GM12878 (cell line): ENCODE measurements around the gene FASTKD2. TPM values are rescaled to one million over a fixed set of nuclear protein-coding genes. Genes with fewer than 3 reads are reported as not detected.

Source experiments
- ATAC-seq: fragments of 200-7000 bp; cut with Tn5 transposase; 3 replicates; pipeline ENCODE4 v1.9.1; 2020; ENCODE audit warnings: mild to moderate bottlenecking, moderate library complexity
- BruUV-seq: library from RNA; stranded (reverse); fragments of 400-500 nt; replicated peaks from 2 replicates; lab custom pipeline; 2021; lab: Mats Ljungman, UMichigan
- CTCF ChIA-PET: fragments of 300-600 bp; sonication (Branson Sonifier 250); formaldehyde crosslinking; extraction: SDS; loops from one replicate; lab custom pipeline; 2021; ENCODE audit warnings: inconsistent platforms; lab: Yijun Ruan, JAX
- POLR2A ChIA-PET: fragments of 350-600 bp; formaldehyde crosslinking; extraction: SDS; loops from one replicate; lab custom pipeline; 2021; ENCODE audit warnings: inconsistent platforms; lab: Charles Lee
- RAD21 ChIA-PET: fragments of 300-600 bp; sonication (Branson Sonifier 250); formaldehyde crosslinking; loops from one replicate; lab custom pipeline; 2023; ENCODE audit warnings: antibody characterized with exemption; ENCODE audit not compliant: unreplicated experiment; lab: Charles Lee
- SMC1A ChIA-PET: fragments of 300-600 bp; sonication (Branson Sonifier 250); formaldehyde crosslinking; loops from one replicate; lab custom pipeline; 2023; ENCODE audit not compliant: unreplicated experiment, uncharacterized antibody; lab: Charles Lee
- DNase-seq: peaks from one replicate; pipeline ENCODE4 v3.0.0-alpha.2; 2011; ENCODE audit warnings: low read depth, low spot score
- FAIRE-seq: peaks from 3 replicates; lab custom pipeline; 2011; peaks lifted over from hg19 to GRCh38; lab: Jason Lieb, UNC
- H2AFZ ChIP-seq: 2 replicates; pipeline ENCODE4 v1.6.0; 2011; ENCODE audit warnings: low read depth, low read length, control low read depth; ENCODE audit not compliant: control insufficient read depth
- H3K27ac ChIP-seq: 2 replicates; pipeline ENCODE4 v1.5.1; 2011; ENCODE audit warnings: control low read depth; ENCODE audit not compliant: control insufficient read depth, insufficient read depth
- H3K27me3 ChIP-seq, 2 experiments: replicated peaks in 1 of 2; 2 replicates each; pipeline versions ENCODE4 v1.6.0 to v1.6.1; 2011; ENCODE audit warnings: low read length in 1 of 2; ENCODE audit not compliant: control insufficient read depth in 2 of 2, insufficient read depth in 2 of 2
- H3K36me3 ChIP-seq, 2 experiments: 2 replicates each; pipeline ENCODE4 v1.5.1; 2011; ENCODE audit warnings: low read length in 1 of 2; ENCODE audit not compliant: control insufficient read depth in 2 of 2, insufficient read depth in 2 of 2
- H3K4me1 ChIP-seq: 2 replicates; pipeline ENCODE4 v1.6.1; 2011; ENCODE audit warnings: mild to moderate bottlenecking, low read length, moderate library complexity, mixed read lengths; ENCODE audit not compliant: control insufficient read depth, insufficient read depth
- H3K4me2 ChIP-seq: 2 replicates; pipeline ENCODE4 v1.6.0; 2011; ENCODE audit warnings: control low read depth; ENCODE audit not compliant: control insufficient read depth, insufficient read depth
- H3K4me3 ChIP-seq: fragments of 200-600 bp; sonication (generic); 2 replicates; pipeline ENCODE4 v1.5.1; 2016
- H3K79me2 ChIP-seq: 2 replicates; pipeline ENCODE4 v1.6.0; 2011; ENCODE audit warnings: low read length; ENCODE audit not compliant: control insufficient read depth, insufficient read depth
- H3K9ac ChIP-seq: 2 replicates; pipeline ENCODE4 v1.8.0; 2011; ENCODE audit warnings: low read length, control low read depth, mixed read lengths; ENCODE audit not compliant: control insufficient read depth, insufficient read depth
- H3K9me3 ChIP-seq: replicated peaks from 3 replicates; pipeline ENCODE4 v1.5.1; 2011; ENCODE audit warnings: mild to moderate bottlenecking, low read length; ENCODE audit not compliant: control insufficient read depth, insufficient read depth
- H4K20me1 ChIP-seq: 2 replicates; pipeline ENCODE4 v1.6.0; 2011; ENCODE audit not compliant: control insufficient read depth, insufficient read depth
- EED ChIP-seq: sonication (generic); IDR thresholded peaks from 2 replicates; pipeline ENCODE4 v1.6.1; 2016; ENCODE audit warnings: antibody characterized with exemption, low read depth
- IKZF2 ChIP-seq, 2 experiments: fragments of 450-650 bp; IDR thresholded peaks; 2 replicates each; pipeline ENCODE4 v1.6.1; 2017; ENCODE audit warnings: mild to moderate bottlenecking in 2 of 2, moderate library complexity in 2 of 2
- IRF5 ChIP-seq: fragments of 450-650 bp; IDR thresholded peaks from 2 replicates; pipeline ENCODE4 v1.6.1; 2017; ENCODE audit warnings: borderline replicate concordance
- NFYA ChIP-seq: IDR thresholded peaks from 2 replicates; pipeline ENCODE4 v1.6.1; 2011; ENCODE audit warnings: low read depth, mild to moderate bottlenecking, low read length, improper control_type of control experiment, borderline replicate concordance
- RB1 ChIP-seq: fragments of 450-650 bp; formaldehyde crosslinking; IDR thresholded peaks from 2 replicates; pipeline ENCODE4 v1.6.1; 2017; ENCODE audit warnings: mild to moderate bottlenecking, borderline replicate concordance
- RFX5 ChIP-seq: IDR thresholded peaks from 2 replicates; pipeline ENCODE4 v1.6.1; 2011; ENCODE audit warnings: low read depth, low read length, improper control_type of control experiment
- SKIL ChIP-seq: fragments of 450-650 bp; IDR thresholded peaks from 2 replicates; pipeline ENCODE4 v1.6.1; 2017; ENCODE audit warnings: mild to moderate bottlenecking, low read depth, inconsistent platforms; ENCODE audit not compliant: poor library complexity, severe bottlenecking
- SPI1 ChIP-seq: IDR thresholded peaks from 2 replicates; pipeline ENCODE4 v1.6.1; 2011; ENCODE audit warnings: low read depth, mild to moderate bottlenecking, low read length, moderate library complexity, borderline replicate concordance; ENCODE audit not compliant: insufficient read depth
- ZBTB33 ChIP-seq: fragments of 450-650 bp; IDR thresholded peaks from 2 replicates; pipeline ENCODE4 v1.6.1; 2017; ENCODE audit warnings: mild to moderate bottlenecking
- ZNF207 ChIP-seq: fragments of 450-650 bp; IDR thresholded peaks from 2 replicates; pipeline ENCODE4 v1.6.1; 2014; ENCODE audit warnings: antibody characterized with exemption, mild to moderate bottlenecking, borderline replicate concordance
- WGBS: methylation state at CpG from one replicate; pipeline ENCODE4 v1.1.6; 2016; ENCODE audit warnings: low lambda C conversion rate; ENCODE audit not compliant: insufficient replicate concordance, insufficient coverage; ENCODE audit errors: missing lambda C conversion rate; 5-methylcytosine and 5-hydroxymethylcytosine counted together
- in situ Hi-C: fragments of 300-500 bp; cut with MboI; formaldehyde crosslinking; loops from 9 replicates; pipeline ENCODE4 v1.14.3; 2018; ENCODE audit warnings: mixed read lengths
- intact Hi-C: fragments of 100-400 bp; cut with micrococcal nuclease; formaldehyde crosslinking; loops from one replicate; pipeline ENCODE4 v1.14.2; 2022; ENCODE audit not compliant: unreplicated experiment
- polyA plus RNA-seq, 11 experiments: library from polyadenylated mRNA; depleted of rRNA in 4 of 11; unstranded in 6 of 11; stranded (reverse) in 5 of 11; fragments of >200 nt; fragmentation: Nextera tagmentation in 4 of 11; fragmentation: Illumina TruSeq in 1 of 11; extraction: Ambion mirVana in 4 of 11; extraction: Trizol in 1 of 11; gene quantifications; 1 replicate in 1 of 11; 2 replicates in 10 of 11; pipeline versions ENCODE4 v1.2.1 to v1.2.3, GENCODE V29; 2011 to 2016; ENCODE audit warnings: inconsistent platforms in 2 of 11, missing spikeins in 2 of 11, low read depth in 1 of 11
- total RNA-seq, 4 experiments: library from RNA; depleted of rRNA in 3 of 4; stranded (reverse); fragments of >200 nt in 3 of 4; fragmentation: Illumina TruSeq in 1 of 4; extraction: Trizol in 1 of 4; gene quantifications; 2 replicates each; pipeline versions ENCODE4 v1.2.1 to v1.2.3, GENCODE V29; 2013 to 2021

Gene FASTKD2
- total and polyA plus RNA-seq, 10 of the 15 experiments (the other 5 are each of a cell fraction or from before 2014, with no cell fraction given) = 32.1 to 115 (median 52.3) TPM

GRCh38 chr2:206824993-206825392 lies 59.6 kb downstream of the FASTKD2 start:
- in situ Hi-C loops = no loop called here
- no peak overlapping the region for H2AFZ ChIP-seq
- no peak for TF ChIP-seq EED
- no peak for TF ChIP-seq RFX5
- TF ChIP-seq SPI1 = peak; percentile 36; the same call in 1 of the 2 replicates
- no peak for TF ChIP-seq NFYA
- TF ChIP-seq, all 136 proteins: peak for 1
- Histone ChIP-seq H3K36me3 (no peaks in the 10 kb centered on the region), H3K9ac (no peak overlapping the region), H3K79me2 (no peaks in the 10 kb centered on the region), H3K4me2 (no peak overlapping the region), H3K27me3 (no peaks in the 10 kb centered on the region), H3K4me3 (no peak overlapping the region), H3K4me1 (no peaks in the 10 kb centered on the region), H4K20me1 (no peaks in the 10 kb centered on the region), H3K27ac (no peak overlapping the region), H3K9me3 (no peaks in the 10 kb centered on the region)
- POLR2A ChIA-PET = no interaction called here
- BruUV-seq = no TSS peak
- 71% methylated on average over 5 of the region's 5 CpGs for WGBS
- FAIRE-seq (peak; percentile 49), DNase-seq (no peak), ATAC-seq (peak; percentile 34; the same call in 1 of the 3 replicates)
- RAD21 ChIA-PET = no interaction called here
- SMC1A ChIA-PET = interaction anchor here (1.2 kb wide), 1 partner anchor 648 kb away, joined by 3 read pairs; no protein-coding TSS in a partner anchor
- intact Hi-C loops = no loop called here
- CTCF ChIA-PET = no interaction called here

GRCh38 chr2:206831442-206831995 lies 66.1 kb downstream of the FASTKD2 start:
- no peaks in the 10 kb centered on the region for H3K4me1 ChIP-seq
- POLR2A ChIA-PET = no interaction called here
- FAIRE-seq = no peak

More at GRCh38 chr2:206831442-206831995, 66.1 kb downstream of the FASTKD2 start:
- TF ChIP-seq IKZF2 (IDR thresholded peaks at IDR 0.05) (no peak), RB1 (no peak), ZNF207 (no peak), SKIL (no peak), ZBTB33 (no peak), IRF5 (no peak)
- 41% methylated on average over 3 of the region's 3 CpGs for WGBS
- no peaks in the 10 kb centered on the region for H4K20me1 ChIP-seq
- H3K9me3 ChIP-seq = no peaks in the 10 kb centered on the region; the same call in 2 of the 3 replicates
- intact Hi-C loops (no loop called here), in situ Hi-C loops (no loop called here)
- ATAC-seq (no peak), DNase-seq (no peak)
- ChIA-PET SMC1A (interaction anchor here (0.7 to 1.5 kb wide), 3 partner anchors 11 to 98 kb away, joined by 3 to 6 read pairs (median 3); no protein-coding TSS in a partner anchor), RAD21 (no interaction called here), CTCF (interaction anchor here (0.9 kb wide), 2 partner anchors 113 to 156 kb away, joined by 3 to 4 read pairs; no protein-coding TSS in a partner anchor)
- no peaks in the 10 kb centered on the region for H3K27me3 ChIP-seq
- no peak overlapping the region for H3K4me3 ChIP-seq
- H2AFZ ChIP-seq = no peak overlapping the region
- no peak overlapping the region for H3K27ac ChIP-seq
- H3K79me2 ChIP-seq = no peaks in the 10 kb centered on the region
- H3K4me2 ChIP-seq = no peak overlapping the region
- H3K9ac ChIP-seq = no peak overlapping the region
- H3K36me3 ChIP-seq = no peaks in the 10 kb centered on the region
- BruUV-seq = no TSS peak
